Ovary (tissue), 9 donors: ENCODE results near the gene VEPH1. TPM values are rescaled to one million over a fixed set of nuclear protein-coding genes. Genes with fewer than 3 reads are reported as not detected.

ENCODE experiments used
- DNase-seq, 5 donors: peaks; one replicate each; pipeline ENCODE4 v3.0.0-alpha.2; 2019 to 2020
- H3K27ac ChIP-seq, 2 donors: fragments of 200-600 bp; one replicate each; pipeline versions ENCODE4 v1.5.1 to v1.8.0; 2019 to 2022
- H3K27me3 ChIP-seq: fragments of 200-600 bp; one replicate; pipeline ENCODE4 v1.8.0; 2022
- H3K36me3 ChIP-seq: fragments of 200-600 bp; sonication (generic); one replicate; pipeline ENCODE4 v1.5.1; 2019
- H3K4me1 ChIP-seq: one replicate; pipeline ENCODE4 v1.8.1; 2013; ENCODE audit warnings: mild to moderate bottlenecking, moderate library complexity; ENCODE audit not compliant: insufficient read depth
- H3K4me3 ChIP-seq: fragments of 200-600 bp; sonication (generic); one replicate; pipeline ENCODE4 v1.5.1; 2017
- H3K9me3 ChIP-seq, 2 donors: fragments of 200-600 bp in 1 of 2; sonication (generic) in 1 of 2; one replicate each; pipeline versions ENCODE4 v1.5.1 to v1.8.1; 2013 to 2019; ENCODE audit warnings: mild to moderate bottlenecking in 1 of 2, moderate library complexity in 1 of 2
- EP300 ChIP-seq: sonication (generic); formaldehyde crosslinking; IDR thresholded peaks from one replicate; pipeline ENCODE4 v1.6.1; 2017; ENCODE audit warnings: antibody characterized with exemption
- POLR2A ChIP-seq: fragments of 450-650 bp; IDR thresholded peaks from one replicate; pipeline ENCODE4 v1.6.1; 2017; ENCODE audit warnings: antibody characterized with exemption, mild to moderate bottlenecking, moderate library complexity
- WGBS, 3 donors: extraction: QIAGEN DNeasy Blood & Tissue Kit in 1 of 3; methylation state at CpG; one replicate each; pipeline versions ENCODE4 v1.1.5 to v1.1.7; 2013 to 2017; 5-methylcytosine and 5-hydroxymethylcytosine counted together
- intact Hi-C, 4 donors: fragments of 100-400 bp; cut with DNase I; formaldehyde crosslinking; loops; one replicate each; pipeline versions ENCODE4 v1.11.0 to v1.15.1; 2022 to 2023
- polyA plus RNA-seq, 2 donors: library from polyadenylated mRNA; stranded (reverse); fragments of 200-250 nt in 1 of 2; fragments of 350-450 nt in 1 of 2; fragmentation: Illumina TruSeq in 1 of 2; extraction: RNeasy Lipid Tissue Mini Kit (QIAGEN cat#74804) in 1 of 2; gene quantifications; one replicate each; pipeline ENCODE4 v1.2.3, GENCODE V29; 2013 to 2014
- total RNA-seq, 7 donors: library from RNA; depleted of rRNA in 2 of 7; stranded (reverse); fragments of >200 nt in 2 of 7; fragmentation: NEBNext Ultra II Directional in 3 of 7; extraction: Animal tissue kit (Norgen Biotek cat#: 25700) in 3 of 7; gene quantifications; one replicate each; pipeline versions ENCODE4 v1.1.0 to v1.2.4, GENCODE V29; 2016 to 2023
- TF ChIP-seq, protein P1 (sequence below), 3 donors: fragments of 450-650 bp in 2 of 3; fragments of 200-600 bp in 1 of 3; IDR thresholded peaks; one replicate each; pipeline versions ENCODE4 v1.5.1 to v1.8.0; 2016 to 2022; ENCODE audit warnings: antibody characterized with exemption in 3 of 3, mild to moderate bottlenecking in 1 of 3
- donor health status: DM: no; HTN: no; CAD: no; lungs with moderate emphysema.
- donor health status: DM: no; HTN: no; CAD: no.
- donor health status: Bipolar disorder and iron deficiency.
- donor health status: DM: yes; HTN: yes; CAD: no.
- donor health status: DM: no; HTN: no; CAD: no.
- donor health status: DM: yes; HTN: yes; CAD: no.

VEPH1 gene
- total and polyA plus RNA-seq, 9 donors: 0.23 to 4.6 (median 1.3) TPM; not detected in 1

DNA sequence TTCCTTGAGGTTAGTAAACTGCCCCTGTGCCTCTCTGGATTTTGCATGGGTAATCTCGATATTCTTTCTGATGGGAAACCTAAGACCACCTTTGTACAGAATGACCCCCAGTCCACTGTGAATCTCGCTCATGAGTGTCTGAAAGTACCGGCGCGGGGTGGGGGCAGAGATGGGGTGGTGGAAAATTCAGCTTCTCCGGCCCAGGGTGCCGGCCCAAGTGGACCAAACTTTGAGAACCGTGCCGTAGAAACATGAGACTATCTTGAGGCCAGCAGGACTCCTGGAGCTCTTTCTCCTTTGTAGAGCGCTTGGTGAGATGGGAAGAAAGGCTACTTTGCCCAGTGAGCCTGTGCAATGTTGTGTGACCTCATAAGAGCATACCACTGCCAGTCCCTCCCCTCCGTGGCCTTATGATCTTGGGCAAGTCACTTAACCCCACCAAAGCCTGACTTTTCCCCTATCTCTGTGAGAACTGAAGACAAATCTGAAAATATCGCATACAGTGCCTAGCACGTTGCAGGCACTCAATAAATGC, 40.4 kb upstream of the VEPH1 start:
- Histone ChIP-seq H3K27ac (no peak overlapping the region), H3K36me3 (no peaks in the 10 kb centered on the region), H3K27me3 (no peaks in the 10 kb centered on the region), H3K9me3 (peaks cover 0 to 5% of the 10 kb centered on the region in 2 donors), H3K4me1 (no peaks in the 10 kb centered on the region), H3K4me3 (peak overlapping the region; percentile 14)
- WGBS, 3 donors: 73 to 82% (median 74%) methylated on average over 13 of the region's 13 CpGs
- DNase-seq: no peak
- TF ChIP-seq POLR2A (no peak), EP300 (no peak)
- TF ChIP-seq, protein P1, sequence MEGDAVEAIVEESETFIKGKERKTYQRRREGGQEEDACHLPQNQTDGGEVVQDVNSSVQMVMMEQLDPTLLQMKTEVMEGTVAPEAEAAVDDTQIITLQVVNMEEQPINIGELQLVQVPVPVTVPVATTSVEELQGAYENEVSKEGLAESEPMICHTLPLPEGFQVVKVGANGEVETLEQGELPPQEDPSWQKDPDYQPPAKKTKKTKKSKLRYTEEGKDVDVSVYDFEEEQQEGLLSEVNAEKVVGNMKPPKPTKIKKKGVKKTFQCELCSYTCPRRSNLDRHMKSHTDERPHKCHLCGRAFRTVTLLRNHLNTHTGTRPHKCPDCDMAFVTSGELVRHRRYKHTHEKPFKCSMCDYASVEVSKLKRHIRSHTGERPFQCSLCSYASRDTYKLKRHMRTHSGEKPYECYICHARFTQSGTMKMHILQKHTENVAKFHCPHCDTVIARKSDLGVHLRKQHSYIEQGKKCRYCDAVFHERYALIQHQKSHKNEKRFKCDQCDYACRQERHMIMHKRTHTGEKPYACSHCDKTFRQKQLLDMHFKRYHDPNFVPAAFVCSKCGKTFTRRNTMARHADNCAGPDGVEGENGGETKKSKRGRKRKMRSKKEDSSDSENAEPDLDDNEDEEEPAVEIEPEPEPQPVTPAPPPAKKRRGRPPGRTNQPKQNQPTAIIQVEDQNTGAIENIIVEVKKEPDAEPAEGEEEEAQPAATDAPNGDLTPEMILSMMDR (IDR thresholded peaks at IDR 0.05): no peak
- intact Hi-C loops: no loop called here

DNA sequence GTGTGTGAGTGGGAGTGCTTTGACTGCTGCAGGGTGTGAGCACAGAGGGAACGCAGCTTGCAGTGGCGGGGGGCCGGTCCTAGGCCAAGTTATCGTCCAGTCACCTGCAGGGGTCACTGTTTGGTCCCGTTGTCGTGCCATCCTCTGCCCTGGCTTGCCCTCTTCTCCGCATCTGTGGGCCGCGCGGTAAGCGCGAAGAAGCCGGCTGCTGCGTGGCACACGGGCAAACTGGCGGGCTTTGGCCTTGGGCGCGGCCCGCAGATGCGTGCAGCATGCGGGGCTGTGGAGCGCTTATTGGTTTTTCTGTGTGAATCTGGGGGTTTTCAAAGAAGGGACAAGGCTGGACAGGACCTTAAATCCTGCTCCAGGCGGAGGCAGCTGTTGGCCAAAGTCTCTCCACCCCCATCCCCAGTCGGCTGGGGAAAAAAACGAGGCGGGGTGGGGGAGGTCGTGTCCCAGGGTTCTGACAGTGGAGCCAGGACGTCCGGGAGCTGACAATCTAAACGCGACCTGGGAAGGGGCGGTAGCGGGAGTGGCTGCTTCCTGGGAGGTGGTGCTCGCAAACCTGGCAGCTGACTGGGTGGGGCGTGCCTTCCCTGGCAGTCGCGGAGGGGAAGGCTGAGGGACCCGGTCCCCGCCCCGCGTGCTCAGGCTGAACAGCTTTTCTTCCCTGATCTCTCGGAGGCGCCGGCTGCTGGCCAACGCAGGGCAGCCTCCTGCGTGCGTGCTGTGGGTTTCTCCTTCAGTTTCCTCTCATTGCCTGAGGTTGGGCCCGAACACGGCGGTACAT, 39.7 kb upstream of the VEPH1 start:
- intact Hi-C loops: no loop called here
- peaks cover 0 to 5% of the 10 kb centered on the region in 2 donors for H3K9me3 ChIP-seq
- no peak overlapping the region for H3K27ac ChIP-seq
- no peaks in the 10 kb centered on the region for H3K27me3 ChIP-seq
- TF ChIP-seq, protein P1 (IDR thresholded peaks at IDR 0.05): no peak
- TF ChIP-seq POLR2A (no peak), EP300 (no peak)
- H3K36me3 ChIP-seq: no peaks in the 10 kb centered on the region
- H3K4me3 ChIP-seq: peak overlapping the region; percentile 14
- no peaks in the 10 kb centered on the region for H3K4me1 ChIP-seq
- peak in 4 of 5 donors; percentile 15 to 57 (median 18) for DNase-seq
- 4 to 8% (median 6%) methylated on average over 44 to 50 of the region's 50 CpGs for WGBS, 3 donors

DNA sequence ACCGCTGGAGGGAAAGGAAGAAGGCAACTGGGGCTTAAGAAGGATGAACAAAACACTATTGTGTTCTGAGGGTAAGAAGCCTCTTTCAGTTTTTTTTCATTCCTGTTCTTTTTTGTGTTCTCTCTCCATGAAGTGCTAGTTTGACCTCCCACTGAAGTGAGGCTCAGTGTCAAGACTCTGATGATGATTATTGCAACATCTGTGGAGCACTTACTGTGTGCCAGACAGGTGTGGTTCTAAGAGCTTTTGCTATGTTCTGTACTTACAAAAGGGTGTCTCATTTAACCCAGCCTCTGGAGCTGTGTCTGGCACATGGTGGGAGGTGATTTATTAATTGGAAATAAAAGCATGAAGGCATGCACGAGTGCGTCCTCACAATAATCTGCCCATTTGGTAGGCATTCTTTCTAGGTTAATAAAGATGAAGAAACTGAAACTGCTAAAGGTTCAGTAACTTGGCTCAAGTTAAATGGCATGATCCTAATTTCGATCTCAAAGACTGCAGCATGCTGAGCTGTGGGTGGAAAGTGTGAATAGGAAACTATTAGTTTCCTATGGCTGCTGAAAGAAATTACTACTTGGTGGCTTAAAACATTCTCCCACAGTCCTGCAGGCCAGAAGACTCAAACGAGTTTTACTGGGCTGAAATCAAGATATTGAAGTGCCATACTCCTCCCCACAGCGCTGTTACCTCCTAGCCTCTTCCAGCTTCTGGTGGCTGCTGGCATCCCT, 38.5 kb upstream of the VEPH1 start:
- H3K4me3 ChIP-seq: no peak overlapping the region
- peaks cover 0 to 5% of the 10 kb centered on the region in 2 donors for H3K9me3 ChIP-seq
- TF ChIP-seq EP300 (no peak), POLR2A (no peak)
- TF ChIP-seq, protein P1 (IDR thresholded peaks at IDR 0.05): no peak
- DNase-seq: no peak
- H3K27ac ChIP-seq: no peak overlapping the region
- no peaks in the 10 kb centered on the region for H3K36me3 ChIP-seq
- intact Hi-C loops: no loop called here
- no peaks in the 10 kb centered on the region for H3K27me3 ChIP-seq
- no peaks in the 10 kb centered on the region for H3K4me1 ChIP-seq
- 76% methylated on average over 6 of the region's 6 CpGs for WGBS, 3 donors

DNA sequence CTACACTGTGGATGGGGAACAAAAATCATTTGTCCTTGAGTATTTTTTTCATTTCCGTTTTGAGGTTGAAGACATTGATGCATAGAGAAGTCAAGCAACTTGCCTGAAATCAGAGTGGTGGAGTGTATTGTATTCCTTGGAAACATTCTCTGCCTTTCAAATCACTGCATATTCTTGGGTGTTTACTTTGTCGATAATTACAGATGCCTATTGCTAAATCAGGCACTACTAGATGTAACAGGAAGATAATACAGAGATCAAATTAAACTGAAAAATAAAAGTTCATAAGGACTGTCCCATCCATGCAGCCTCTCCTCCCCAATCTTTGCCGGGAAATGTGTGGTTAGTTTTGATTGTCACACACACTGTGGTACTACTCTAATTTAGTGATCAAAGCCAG, 37.4 kb upstream of the VEPH1 start:
- H3K4me3 ChIP-seq: no peak overlapping the region
- no peaks in the 10 kb centered on the region for H3K4me1 ChIP-seq
- no peak for DNase-seq
- TF ChIP-seq, protein P1 (IDR thresholded peaks at IDR 0.05): no peak
- TF ChIP-seq EP300 (no peak), POLR2A (no peak)
- intact Hi-C loops: no loop called here
- no peaks in the 10 kb centered on the region for H3K36me3 ChIP-seq
- WGBS, 3 donors: 47 to 50% (median 49%) methylated on average over 3 of the region's 3 CpGs
- H3K27me3 ChIP-seq: no peaks in the 10 kb centered on the region
- peaks cover 0 to 5% of the 10 kb centered on the region in 2 donors for H3K9me3 ChIP-seq
- no peak overlapping the region for H3K27ac ChIP-seq
